ENCODE data around the gene BSN. TPM values are rescaled to one million over a fixed set of nuclear protein-coding genes. Genes with fewer than 3 reads are reported as not detected.

Gene BSN
- total RNA-seq, 1 donor from 2014 or later: 0.85 TPM

GRCh38 chr3:49703443-49703927 is 149.2 kb downstream of the BSN start:
- DNase-seq (ENCODE audit: low spot score in 2 of 2): no peak
- Histone ChIP-seq H3K36me3 (peaks cover 38 to 76% of the 10 kb centered on the region in 2 donors), H3K4me1 (no peaks in the 10 kb centered on the region), H3K9me3 (no peaks in the 10 kb centered on the region), H3K4me3 (no peak overlapping the region), H3K27me3 (no peaks in the 10 kb centered on the region), H3K27ac (no peak overlapping the region)
- TF ChIP-seq CTCF (IDR thresholded peaks at IDR 0.05): peak; percentile 61 to 69 (median 64)
- intact Hi-C loops (cut with DNase I): loop anchor here (2.0 kb wide), 1 partner anchor 135 kb away; no protein-coding TSS in a partner anchor

- H3K27me3 ChIP-seq: no peaks in the 10 kb centered on the region
- no peaks in the 10 kb centered on the region for H3K9me3 ChIP-seq
- intact Hi-C loops (cut with DNase I): loop anchor here (2.0 kb wide), 1 partner anchor 135 kb away; no protein-coding TSS in a partner anchor
- H3K4me3 ChIP-seq: no peak overlapping the region
- no peak for DNase-seq (ENCODE audit: low spot score in 2 of 2)
- H3K36me3 ChIP-seq: peaks cover 34 to 71% of the 10 kb centered on the region in 2 donors
- no peak for TF ChIP-seq CTCF (IDR thresholded peaks at IDR 0.05)
- H3K4me1 ChIP-seq: no peaks in the 10 kb centered on the region
- no peak overlapping the region for H3K27ac ChIP-seq
Measured at GRCh38 chr3:49703956-49704355, 149.7 kb downstream of the BSN start.

- no peak for DNase-seq (ENCODE audit: low spot score in 2 of 2)
- TF ChIP-seq CTCF (IDR thresholded peaks at IDR 0.05): no peak
- Histone ChIP-seq H3K4me3 (no peak overlapping the region), H3K27me3 (no peaks in the 10 kb centered on the region), H3K9me3 (no peaks in the 10 kb centered on the region), H3K27ac (no peak overlapping the region), H3K36me3 (peaks cover 27 to 66% of the 10 kb centered on the region in 2 donors), H3K4me1 (no peaks in the 10 kb centered on the region)
- intact Hi-C loops (cut with DNase I): no loop called here
Measured at GRCh38 chr3:49704629-49705028, 150.4 kb downstream of the BSN start.

- Histone ChIP-seq H3K27ac (no peak overlapping the region), H3K36me3 (peaks cover 22 to 57% of the 10 kb centered on the region in 2 donors), H3K27me3 (no peaks in the 10 kb centered on the region), H3K9me3 (no peaks in the 10 kb centered on the region), H3K4me3 (no peak overlapping the region), H3K4me1 (no peaks in the 10 kb centered on the region)
- no peak for TF ChIP-seq CTCF (IDR thresholded peaks at IDR 0.05)
- intact Hi-C loops (cut with DNase I): no loop called here
- DNase-seq (ENCODE audit: low spot score in 2 of 2): no peak
Measured at GRCh38 chr3:49705390-49705960, 151.2 kb downstream of the BSN start.

- no peak overlapping the region for H3K27ac ChIP-seq
- H3K36me3 ChIP-seq: peaks cover 19 to 49% of the 10 kb centered on the region in 2 donors
- intact Hi-C loops (cut with DNase I): no loop called here
- H3K27me3 ChIP-seq: no peaks in the 10 kb centered on the region
- H3K4me3 ChIP-seq: no peak overlapping the region
- TF ChIP-seq CTCF (IDR thresholded peaks at IDR 0.05): no peak
- DNase-seq (ENCODE audit: low spot score in 2 of 2): no peak
- H3K4me1 ChIP-seq: no peaks in the 10 kb centered on the region
- H3K9me3 ChIP-seq: no peaks in the 10 kb centered on the region
Measured at GRCh38 chr3:49706456-49707112, 152.3 kb downstream of the BSN start.

Data from ascending aorta (tissue), 2 donors.